ENCODE results near the gene CAPS.

Gene CAPS

DNA sequence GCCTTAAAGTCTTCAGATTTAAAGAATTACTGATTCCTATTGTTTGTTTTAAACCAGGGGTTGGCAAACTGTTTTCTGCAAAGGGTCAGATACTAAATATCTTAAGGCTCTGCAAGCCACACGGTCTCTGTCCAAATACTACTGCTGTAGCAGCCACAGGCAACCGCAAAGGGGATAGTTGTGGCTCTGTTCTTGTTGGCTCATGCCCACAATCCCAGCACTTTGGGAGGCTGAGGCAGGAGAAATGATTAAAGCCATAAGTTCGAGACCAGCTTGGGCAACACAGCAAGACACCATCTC is 41.5 kb downstream of the CAPS start:
- peaks cover 36% of the 10 kb centered on the region for H3K36me3 ChIP-seq (ENCODE audit: insufficient read depth, insufficient read length, low read length)
- no peak for DNase-seq (ENCODE audit: low read depth, low spot score)
- peaks cover 27% of the 10 kb centered on the region for H3K4me1 ChIP-seq (ENCODE audit: insufficient read depth, insufficient read length)
- H3K9ac ChIP-seq (ENCODE audit: insufficient read length, low read depth): no peak overlapping the region
- no peak overlapping the region for H3K4me3 ChIP-seq (ENCODE audit: insufficient read length, low read depth)
- no peaks in the 10 kb centered on the region for H3K27me3 ChIP-seq (ENCODE audit: insufficient read depth, insufficient read length)
- H3K9me3 ChIP-seq (ENCODE audit: insufficient read depth, low read length): no peaks in the 10 kb centered on the region
- TF ChIP-seq ZNF274 (IDR thresholded peaks at IDR 0.05; ENCODE audit: low read depth, low read length) (no peak), YY1 (IDR thresholded peaks at IDR 0.05; ENCODE audit: insufficient read depth, insufficient read length) (no peak), SUZ12 (IDR thresholded peaks at IDR 0.05; ENCODE audit: extremely low read depth, insufficient read depth, insufficient read length) (no peak)

DNA sequence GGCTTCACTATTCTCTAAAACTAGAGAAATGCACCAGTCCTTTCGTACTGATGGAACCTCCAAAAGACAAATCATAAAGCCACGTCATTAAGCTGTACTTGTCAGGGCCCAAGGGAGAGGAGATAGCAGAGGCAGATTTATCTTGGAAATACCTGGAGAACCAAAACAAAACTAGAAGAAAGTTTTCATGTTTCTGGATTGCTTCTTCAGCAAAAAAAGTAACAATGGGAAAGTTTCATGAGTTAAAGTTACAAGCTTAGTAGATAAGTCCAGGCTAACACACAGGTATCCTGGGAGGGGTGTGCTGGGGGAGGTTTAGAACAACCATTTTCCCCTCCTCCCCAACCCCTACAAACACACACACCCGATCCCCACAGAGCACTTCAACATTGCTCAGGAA is 42.3 kb downstream of the CAPS start:
- H3K4me1 ChIP-seq (ENCODE audit: insufficient read depth, insufficient read length): peaks cover 28% of the 10 kb centered on the region
- no peak overlapping the region for H3K4me3 ChIP-seq (ENCODE audit: insufficient read length, low read depth)
- H3K9me3 ChIP-seq (ENCODE audit: insufficient read depth, low read length): no peaks in the 10 kb centered on the region
- TF ChIP-seq ZNF274 (IDR thresholded peaks at IDR 0.05; ENCODE audit: low read depth, low read length) (no peak), SUZ12 (IDR thresholded peaks at IDR 0.05; ENCODE audit: extremely low read depth, insufficient read depth, insufficient read length) (no peak), YY1 (IDR thresholded peaks at IDR 0.05; ENCODE audit: insufficient read depth, insufficient read length) (no peak)
- H3K27me3 ChIP-seq (ENCODE audit: insufficient read depth, insufficient read length): no peaks in the 10 kb centered on the region
- no peak overlapping the region for H3K9ac ChIP-seq (ENCODE audit: insufficient read length, low read depth)
- DNase-seq (ENCODE audit: low read depth, low spot score): no peak
- peaks cover 30% of the 10 kb centered on the region for H3K36me3 ChIP-seq (ENCODE audit: insufficient read depth, insufficient read length, low read length)

DNA sequence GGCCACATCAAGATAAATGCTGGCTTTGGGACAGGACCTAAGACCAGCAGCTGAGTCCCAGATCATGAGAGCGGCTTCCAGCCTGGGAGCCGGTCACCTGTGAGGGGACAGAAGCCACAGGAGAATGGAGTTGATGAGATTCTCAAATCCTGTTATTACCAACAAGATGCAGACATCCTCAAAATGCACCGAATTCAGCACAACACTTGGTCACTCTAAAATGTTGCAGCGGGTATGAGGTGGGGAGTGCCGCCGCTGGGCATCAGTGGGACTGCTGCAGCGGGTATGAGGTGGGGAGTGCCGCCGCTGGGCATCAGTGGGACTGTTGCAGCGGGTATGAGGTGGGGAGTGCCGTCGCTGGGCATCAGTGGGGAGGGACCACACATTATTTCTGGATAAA is 42.7 kb downstream of the CAPS start:
- no peak for DNase-seq (ENCODE audit: low read depth, low spot score)
- Histone ChIP-seq H3K27me3 (ENCODE audit: insufficient read depth, insufficient read length) (no peaks in the 10 kb centered on the region), H3K36me3 (ENCODE audit: insufficient read depth, insufficient read length, low read length) (peaks cover 29% of the 10 kb centered on the region), H3K9me3 (ENCODE audit: insufficient read depth, low read length) (no peaks in the 10 kb centered on the region), H3K9ac (ENCODE audit: insufficient read length, low read depth) (no peak overlapping the region), H3K4me1 (ENCODE audit: insufficient read depth, insufficient read length) (peaks cover 26% of the 10 kb centered on the region), H3K4me3 (ENCODE audit: insufficient read length, low read depth) (no peak overlapping the region)
- TF ChIP-seq SUZ12 (IDR thresholded peaks at IDR 0.05; ENCODE audit: extremely low read depth, insufficient read depth, insufficient read length): no peak
- TF ChIP-seq ZNF274 (IDR thresholded peaks at IDR 0.05; ENCODE audit: low read depth, low read length): no peak
- TF ChIP-seq YY1 (IDR thresholded peaks at IDR 0.05; ENCODE audit: insufficient read depth, insufficient read length): no peak

DNA sequence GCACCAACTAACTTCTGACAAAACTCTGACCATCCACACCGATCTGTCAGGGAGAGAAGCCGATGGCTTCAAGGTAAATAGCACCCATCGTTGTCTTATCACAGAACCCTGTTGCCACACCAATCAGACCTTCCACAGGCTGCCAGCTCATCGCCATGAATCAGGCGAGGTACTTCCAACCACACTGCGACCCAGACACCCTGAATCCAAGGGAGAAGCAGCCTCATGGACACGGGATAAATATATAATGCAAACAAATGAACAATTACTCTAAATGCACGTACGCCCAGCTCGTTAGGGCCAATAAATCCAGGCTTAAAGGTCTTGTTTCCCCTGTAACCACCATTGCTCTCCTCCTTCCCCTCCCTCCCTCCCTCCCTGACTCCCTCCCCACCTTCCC is 43.1 kb downstream of the CAPS start:
- TF ChIP-seq YY1 (IDR thresholded peaks at IDR 0.05; ENCODE audit: insufficient read depth, insufficient read length) (no peak), ZNF274 (IDR thresholded peaks at IDR 0.05; ENCODE audit: low read depth, low read length) (no peak), SUZ12 (IDR thresholded peaks at IDR 0.05; ENCODE audit: extremely low read depth, insufficient read depth, insufficient read length) (no peak)
- Histone ChIP-seq H3K9me3 (ENCODE audit: insufficient read depth, low read length) (no peaks in the 10 kb centered on the region), H3K27me3 (ENCODE audit: insufficient read depth, insufficient read length) (no peaks in the 10 kb centered on the region), H3K4me3 (ENCODE audit: insufficient read length, low read depth) (no peak overlapping the region), H3K4me1 (ENCODE audit: insufficient read depth, insufficient read length) (peaks cover 29% of the 10 kb centered on the region), H3K9ac (ENCODE audit: insufficient read length, low read depth) (no peak overlapping the region), H3K36me3 (ENCODE audit: insufficient read depth, insufficient read length, low read length) (peaks cover 25% of the 10 kb centered on the region)
- DNase-seq (ENCODE audit: low read depth, low spot score): no peak

DNA sequence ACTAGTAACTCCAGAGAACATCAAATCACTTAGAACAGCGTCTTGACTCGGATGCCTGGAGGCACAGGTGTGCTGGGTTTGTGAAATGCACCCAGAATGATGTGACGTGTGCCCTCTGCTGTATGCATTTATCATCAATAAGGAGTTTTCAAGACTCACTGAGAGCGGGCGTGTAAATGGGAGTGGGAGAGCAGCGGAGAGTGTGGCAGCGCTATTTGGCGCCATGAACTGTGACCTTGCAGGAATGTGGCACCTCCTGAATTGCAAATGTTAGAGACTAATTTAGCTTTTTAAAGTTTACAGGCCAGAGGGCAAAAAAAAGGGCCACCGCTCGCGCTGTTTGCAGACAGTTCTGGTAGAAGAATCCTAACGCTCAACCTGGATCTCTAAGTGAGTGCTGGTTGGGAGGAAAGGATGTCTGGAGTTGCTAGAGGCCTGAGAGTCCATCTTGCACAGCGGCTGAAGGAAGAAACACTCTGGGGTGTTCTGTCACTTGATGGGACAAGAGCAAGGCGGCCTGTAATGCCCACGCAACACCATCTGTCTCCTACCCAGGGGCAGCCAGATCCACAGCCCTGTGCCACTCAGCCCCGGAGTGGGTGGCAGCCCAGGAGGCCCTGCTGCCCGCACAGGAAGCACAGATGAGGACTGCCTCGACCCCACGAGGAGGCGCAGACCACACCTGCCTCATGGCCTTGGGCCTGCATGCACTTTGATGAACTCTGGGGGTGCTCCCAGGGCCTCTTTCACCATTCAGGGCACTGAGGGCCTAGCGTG is 44.2 kb downstream of the CAPS start:
- Histone ChIP-seq H3K36me3 (ENCODE audit: insufficient read depth, insufficient read length, low read length) (peaks cover 22% of the 10 kb centered on the region), H3K4me3 (ENCODE audit: insufficient read length, low read depth) (no peak overlapping the region), H3K4me1 (ENCODE audit: insufficient read depth, insufficient read length) (peaks cover 35% of the 10 kb centered on the region), H3K9me3 (ENCODE audit: insufficient read depth, low read length) (no peaks in the 10 kb centered on the region), H3K27me3 (ENCODE audit: insufficient read depth, insufficient read length) (no peaks in the 10 kb centered on the region), H3K9ac (ENCODE audit: insufficient read length, low read depth) (peak overlapping the region; percentile 4)
- no peak for TF ChIP-seq SUZ12 (IDR thresholded peaks at IDR 0.05; ENCODE audit: extremely low read depth, insufficient read depth, insufficient read length)
- TF ChIP-seq ZNF274 (IDR thresholded peaks at IDR 0.05; ENCODE audit: low read depth, low read length): no peak
- TF ChIP-seq YY1 (IDR thresholded peaks at IDR 0.05; ENCODE audit: insufficient read depth, insufficient read length): no peak
- DNase-seq (ENCODE audit: low read depth, low spot score): no peak

DNA sequence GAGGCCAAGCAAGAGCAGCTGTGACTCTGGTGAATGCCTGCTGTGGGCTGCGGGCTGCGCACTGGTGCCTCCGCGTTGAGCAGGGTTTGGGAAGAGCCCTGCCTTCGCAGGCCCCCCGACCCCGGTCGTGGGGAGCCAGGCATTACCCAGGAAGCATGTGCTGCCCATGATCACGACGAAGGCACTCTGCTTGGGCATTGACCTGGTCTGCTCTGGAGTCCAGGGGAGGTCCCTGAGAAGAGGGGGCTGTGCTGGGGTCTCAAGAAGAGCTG is 44.7 kb downstream of the CAPS start:
- no peaks in the 10 kb centered on the region for H3K27me3 ChIP-seq (ENCODE audit: insufficient read depth, insufficient read length)
- H3K4me1 ChIP-seq (ENCODE audit: insufficient read depth, insufficient read length): peaks cover 35% of the 10 kb centered on the region
- DNase-seq (ENCODE audit: low read depth, low spot score): no peak
- H3K9me3 ChIP-seq (ENCODE audit: insufficient read depth, low read length): no peaks in the 10 kb centered on the region
- H3K4me3 ChIP-seq (ENCODE audit: insufficient read length, low read depth): no peak overlapping the region
- H3K36me3 ChIP-seq (ENCODE audit: insufficient read depth, insufficient read length, low read length): peaks cover 26% of the 10 kb centered on the region
- peak overlapping the region; percentile 4 for H3K9ac ChIP-seq (ENCODE audit: insufficient read length, low read depth)
- TF ChIP-seq ZNF274 (IDR thresholded peaks at IDR 0.05; ENCODE audit: low read depth, low read length) (no peak), SUZ12 (IDR thresholded peaks at IDR 0.05; ENCODE audit: extremely low read depth, insufficient read depth, insufficient read length) (no peak), YY1 (IDR thresholded peaks at IDR 0.05; ENCODE audit: insufficient read depth, insufficient read length) (no peak)

DNA sequence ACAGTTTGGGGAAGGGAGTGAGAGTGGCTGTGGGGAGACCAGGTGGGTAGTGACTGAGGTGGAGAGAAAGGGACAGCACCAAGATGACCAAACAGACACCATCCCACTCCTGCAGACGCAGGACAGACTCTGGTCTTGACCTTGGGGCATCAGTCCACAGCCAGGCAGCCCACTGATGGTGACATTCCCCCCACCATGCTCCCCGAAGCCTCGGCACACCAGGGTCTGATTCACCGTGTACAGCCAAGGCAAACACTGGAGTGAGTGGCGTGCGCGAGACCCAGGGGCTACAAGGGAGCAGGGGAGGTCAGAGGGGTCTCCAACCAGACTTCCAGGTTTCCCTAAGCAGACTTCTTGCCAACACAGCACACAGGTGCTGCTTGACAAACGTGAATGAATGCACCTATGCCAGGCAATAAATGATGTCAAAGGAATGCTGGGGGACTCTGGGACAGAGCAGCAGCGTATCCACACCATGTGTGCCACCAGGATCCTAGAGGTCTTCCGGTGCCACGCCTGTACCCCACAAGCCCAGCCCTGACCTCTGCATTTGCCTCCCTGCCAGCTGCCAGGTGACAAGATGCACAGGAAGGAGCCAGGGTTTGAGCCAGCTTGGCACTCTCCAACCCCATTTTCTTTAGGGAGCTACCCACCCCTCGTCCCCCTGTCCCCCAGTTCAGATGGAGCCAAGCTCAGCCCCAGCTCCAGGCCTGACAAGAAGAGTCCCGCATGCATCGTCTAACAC is 45.4 kb downstream of the CAPS start:
- no peak for TF ChIP-seq ZNF274 (IDR thresholded peaks at IDR 0.05; ENCODE audit: low read depth, low read length)
- no peak for TF ChIP-seq YY1 (IDR thresholded peaks at IDR 0.05; ENCODE audit: insufficient read depth, insufficient read length)
- no peak for TF ChIP-seq SUZ12 (IDR thresholded peaks at IDR 0.05; ENCODE audit: extremely low read depth, insufficient read depth, insufficient read length)
- Histone ChIP-seq H3K9me3 (ENCODE audit: insufficient read depth, low read length) (no peaks in the 10 kb centered on the region), H3K4me1 (ENCODE audit: insufficient read depth, insufficient read length) (peaks cover 35% of the 10 kb centered on the region), H3K9ac (ENCODE audit: insufficient read length, low read depth) (no peak overlapping the region), H3K27me3 (ENCODE audit: insufficient read depth, insufficient read length) (no peaks in the 10 kb centered on the region), H3K4me3 (ENCODE audit: insufficient read length, low read depth) (no peak overlapping the region), H3K36me3 (ENCODE audit: insufficient read depth, insufficient read length, low read length) (peaks cover 33% of the 10 kb centered on the region)
- DNase-seq (ENCODE audit: low read depth, low spot score): no peak

Data from NT2/D1 (cell line).